GM12864 (cell line): ENCODE measurements around the gene RUNX3.

Source experiments
- DNase-seq: peaks from one replicate; pipeline ENCODE4 v3.0.0-alpha.2; 2011; ENCODE audit warnings: low read depth
- H3K4me3 ChIP-seq: 2 replicates; pipeline ENCODE4 v1.5.1; 2011; ENCODE audit warnings: mild to moderate bottlenecking, low read depth, low read length, control low read depth
- TF ChIP-seq, protein P1 (sequence below): IDR thresholded peaks from 2 replicates; pipeline ENCODE4 v1.5.1; 2011; ENCODE audit warnings: low read depth, mild to moderate bottlenecking, moderate library complexity, low read length, control low read depth, inconsistent platforms; ENCODE audit errors: missing control alignments

Gene RUNX3

DNA sequence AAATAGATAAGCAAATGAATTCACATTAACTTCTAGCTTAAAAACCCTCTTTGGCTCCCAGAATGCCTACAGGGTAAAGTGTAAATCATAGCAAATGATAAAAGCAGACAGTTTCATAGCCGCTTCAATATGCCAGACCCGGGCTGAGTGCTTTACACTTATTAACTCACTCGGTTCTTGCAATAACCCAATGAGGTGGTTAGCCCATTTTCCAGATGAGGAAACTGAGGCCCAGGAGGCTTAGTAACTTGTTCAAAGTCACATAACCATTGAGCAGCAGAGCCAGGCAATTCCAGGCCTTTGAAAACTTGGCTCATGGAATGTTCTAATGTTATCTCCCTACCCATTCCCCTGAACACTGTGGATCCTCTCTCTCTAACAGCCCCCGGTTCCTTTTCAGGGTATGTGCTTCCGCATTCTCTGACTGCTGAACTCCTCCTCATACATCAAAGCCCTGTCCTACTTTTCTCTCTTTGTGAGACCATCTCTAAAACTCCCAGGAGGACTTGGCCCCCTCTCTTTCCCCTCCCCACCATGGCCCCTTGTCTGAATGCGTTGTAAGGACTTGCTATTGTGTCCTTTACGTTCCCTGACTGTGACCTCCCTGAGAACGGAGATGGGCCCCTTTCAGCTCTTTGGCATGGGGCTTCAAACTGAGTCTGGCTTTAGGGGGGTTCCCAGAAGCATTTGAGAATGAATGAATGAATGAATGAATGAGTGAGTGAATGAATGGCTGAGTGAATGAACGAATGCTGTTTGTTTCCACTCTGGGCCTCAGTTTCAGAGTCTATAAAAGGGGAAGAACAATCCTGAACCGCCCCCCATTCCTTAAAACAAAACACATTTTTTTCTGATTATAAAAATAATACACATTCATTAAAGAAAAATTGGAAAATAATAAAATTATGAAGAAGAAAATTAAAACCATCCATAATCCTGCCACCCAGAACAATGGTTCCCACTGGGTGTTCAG, 15.6 kb upstream of the RUNX3 start:
- TF ChIP-seq, protein P1, sequence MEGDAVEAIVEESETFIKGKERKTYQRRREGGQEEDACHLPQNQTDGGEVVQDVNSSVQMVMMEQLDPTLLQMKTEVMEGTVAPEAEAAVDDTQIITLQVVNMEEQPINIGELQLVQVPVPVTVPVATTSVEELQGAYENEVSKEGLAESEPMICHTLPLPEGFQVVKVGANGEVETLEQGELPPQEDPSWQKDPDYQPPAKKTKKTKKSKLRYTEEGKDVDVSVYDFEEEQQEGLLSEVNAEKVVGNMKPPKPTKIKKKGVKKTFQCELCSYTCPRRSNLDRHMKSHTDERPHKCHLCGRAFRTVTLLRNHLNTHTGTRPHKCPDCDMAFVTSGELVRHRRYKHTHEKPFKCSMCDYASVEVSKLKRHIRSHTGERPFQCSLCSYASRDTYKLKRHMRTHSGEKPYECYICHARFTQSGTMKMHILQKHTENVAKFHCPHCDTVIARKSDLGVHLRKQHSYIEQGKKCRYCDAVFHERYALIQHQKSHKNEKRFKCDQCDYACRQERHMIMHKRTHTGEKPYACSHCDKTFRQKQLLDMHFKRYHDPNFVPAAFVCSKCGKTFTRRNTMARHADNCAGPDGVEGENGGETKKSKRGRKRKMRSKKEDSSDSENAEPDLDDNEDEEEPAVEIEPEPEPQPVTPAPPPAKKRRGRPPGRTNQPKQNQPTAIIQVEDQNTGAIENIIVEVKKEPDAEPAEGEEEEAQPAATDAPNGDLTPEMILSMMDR = no peak
- DNase-seq = no peak
- H3K4me3 ChIP-seq = no peak overlapping the region

DNA sequence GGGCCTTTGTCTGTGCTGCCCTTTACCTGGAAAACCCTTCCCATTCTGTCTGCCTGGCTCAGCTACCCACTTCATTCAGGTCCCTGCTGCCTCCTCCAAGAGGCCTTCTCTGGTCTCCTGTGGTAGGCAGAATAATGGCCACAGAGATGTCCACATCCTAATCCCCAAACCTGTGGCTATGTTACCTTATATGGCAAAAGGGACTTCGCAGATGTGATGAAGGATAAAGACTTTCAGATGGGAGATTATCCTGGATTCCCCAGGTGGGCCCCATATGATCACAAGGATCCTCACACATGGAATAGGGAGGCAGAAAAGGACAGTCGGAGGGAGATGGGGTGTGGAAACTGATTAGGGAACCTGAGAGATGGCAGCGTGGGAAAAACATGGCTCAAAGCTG, 14.2 kb upstream of the RUNX3 start:
- TF ChIP-seq, protein P1 = no peak
- no peak for DNase-seq

DNA sequence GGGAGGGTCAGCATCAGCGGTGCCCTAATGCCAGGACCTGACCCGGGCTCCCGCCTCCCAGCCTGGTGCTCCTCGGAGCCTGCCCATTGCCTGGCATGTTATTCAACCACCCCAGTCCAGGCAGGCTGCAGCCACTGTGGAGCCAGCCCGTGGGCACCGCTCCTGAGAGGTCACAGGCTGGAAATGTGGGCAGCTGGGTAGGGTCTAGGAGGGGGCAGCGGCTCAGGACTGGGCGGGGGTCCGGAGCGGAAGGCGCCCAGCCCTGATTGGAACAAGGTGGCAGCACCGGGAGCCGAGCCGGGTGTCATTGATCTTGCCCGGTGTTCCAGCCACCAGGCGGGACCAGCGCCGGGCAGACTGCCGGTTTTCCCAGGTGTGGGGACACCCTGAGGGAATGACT, 12.7 kb upstream of the RUNX3 start:
- no peak for DNase-seq
- H3K4me3 ChIP-seq = no peak overlapping the region

More for the DNA sequence above, 14.2 kb upstream of the RUNX3 start:
- H3K4me3 ChIP-seq = no peak overlapping the region

DNA sequence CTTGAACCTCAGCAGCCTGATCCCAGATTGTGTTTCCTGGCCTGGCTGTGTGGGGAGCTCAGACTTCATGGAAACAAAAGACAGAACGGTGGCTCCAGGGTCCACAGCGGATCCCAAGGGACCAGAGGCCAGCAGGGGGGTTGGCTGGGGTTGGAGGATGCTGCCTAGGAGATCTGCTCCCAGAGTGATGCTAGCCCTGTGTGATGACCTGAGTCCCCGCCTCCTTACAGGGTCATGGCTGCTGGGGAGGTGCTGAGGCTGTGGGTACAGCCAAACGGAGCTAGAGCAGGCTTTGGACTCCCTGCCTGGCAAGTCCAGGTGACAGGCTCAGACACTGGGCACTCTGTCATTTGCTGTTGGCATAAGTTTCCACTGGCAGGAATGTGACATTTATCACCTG, 11.5 kb upstream of the RUNX3 start:
- TF ChIP-seq, protein P1 = no peak
- DNase-seq = no peak
- H3K4me3 ChIP-seq = no peak overlapping the region

More for the DNA sequence above, 12.7 kb upstream of the RUNX3 start:
- TF ChIP-seq, protein P1 = no peak

DNA sequence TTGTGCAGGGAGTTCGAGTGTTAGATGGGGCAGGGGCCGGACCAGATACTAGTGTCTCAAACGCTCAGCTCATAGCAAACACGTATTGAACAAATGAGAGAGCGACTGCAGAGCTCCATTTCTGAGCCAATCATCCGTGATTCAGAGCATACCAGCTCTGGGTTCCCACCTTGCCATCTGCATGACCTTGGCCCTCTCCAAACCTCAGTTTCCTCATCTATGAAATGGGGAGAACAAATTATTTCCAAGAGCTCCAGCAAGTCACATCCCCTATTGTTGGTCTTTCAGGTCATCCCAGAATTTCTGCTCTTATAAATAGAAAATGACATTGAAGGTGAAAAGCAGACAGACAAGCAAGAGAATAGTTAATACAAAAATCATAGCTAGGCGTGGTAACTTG, 10.2 kb upstream of the RUNX3 start:
- no peak for DNase-seq
- TF ChIP-seq, protein P1 = no peak
- no peak overlapping the region for H3K4me3 ChIP-seq

DNA sequence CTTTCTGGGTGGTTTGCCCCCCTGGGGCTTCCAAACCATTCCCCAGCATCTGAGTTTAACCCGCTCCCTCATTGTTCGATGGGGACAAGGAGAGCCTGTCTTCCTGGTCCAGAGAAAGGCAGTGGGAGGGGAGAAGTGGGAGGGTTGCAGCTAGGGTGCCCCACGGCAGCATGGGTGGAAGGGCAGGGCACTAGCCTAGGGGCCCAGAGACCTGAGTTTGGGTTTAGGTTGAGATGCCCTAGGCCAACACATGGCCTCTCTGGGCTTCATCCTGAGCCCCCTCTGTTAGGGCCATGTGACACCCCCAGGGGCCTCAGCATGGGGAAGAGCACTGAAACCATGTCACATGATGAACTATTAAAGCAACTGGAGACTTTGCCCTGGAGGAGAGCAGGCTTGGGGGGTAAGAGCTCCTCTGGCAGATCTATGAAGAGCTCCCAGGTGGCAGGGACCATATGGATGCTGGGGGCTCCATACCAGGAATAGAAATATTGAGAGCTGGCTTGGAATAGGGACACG, 9.7 kb upstream of the RUNX3 start:
- H3K4me3 ChIP-seq = no peak overlapping the region
- TF ChIP-seq, protein P1 = no peak
- DNase-seq = no peak
